AG20443 (cell line): ENCODE results near the gene SLC39A11.
"Not testable (repeated sequence)": the region's sequence is repeated elsewhere in the genome, so short reads cannot be mapped to it uniquely, and the experiment has no call there.

Experiments
- DNase-seq: peaks from one replicate; pipeline ENCODE4 v3.0.0; 2012; ENCODE audit warnings: low spot score, mixed read lengths

The SLC39A11 gene

GRCh38 chr17:73107191-73107590 lies 14.7 kb upstream of the SLC39A11 start:
- no peak for DNase-seq

GRCh38 chr17:73105431-73105830 lies 12.9 kb upstream of the SLC39A11 start:
- no peak for DNase-seq

DNA sequence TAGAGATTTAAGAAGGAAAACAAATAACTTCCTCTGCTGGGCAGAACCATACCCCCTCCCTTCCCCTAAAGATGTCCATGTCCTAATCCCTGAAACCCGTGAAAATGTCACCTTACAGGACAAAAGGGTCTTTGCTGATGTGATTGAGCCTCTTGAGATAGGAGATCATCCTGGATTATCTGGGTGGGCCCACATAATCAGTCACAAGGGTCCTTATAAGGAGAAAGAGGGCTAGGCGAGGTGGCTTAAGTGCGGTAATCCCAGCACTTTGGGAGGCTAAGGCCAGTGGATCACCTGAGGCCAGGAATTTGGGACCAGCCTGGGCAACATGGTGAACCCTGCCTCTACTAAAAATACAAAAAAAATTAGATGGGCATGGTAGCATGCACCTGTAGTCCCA lies 12.0 kb upstream of the SLC39A11 start:
- DNase-seq = no peak

- DNase-seq = no peak
Observed at GRCh38 chr17:73103641-73104335, 11.3 kb upstream of the SLC39A11 start.

DNA sequence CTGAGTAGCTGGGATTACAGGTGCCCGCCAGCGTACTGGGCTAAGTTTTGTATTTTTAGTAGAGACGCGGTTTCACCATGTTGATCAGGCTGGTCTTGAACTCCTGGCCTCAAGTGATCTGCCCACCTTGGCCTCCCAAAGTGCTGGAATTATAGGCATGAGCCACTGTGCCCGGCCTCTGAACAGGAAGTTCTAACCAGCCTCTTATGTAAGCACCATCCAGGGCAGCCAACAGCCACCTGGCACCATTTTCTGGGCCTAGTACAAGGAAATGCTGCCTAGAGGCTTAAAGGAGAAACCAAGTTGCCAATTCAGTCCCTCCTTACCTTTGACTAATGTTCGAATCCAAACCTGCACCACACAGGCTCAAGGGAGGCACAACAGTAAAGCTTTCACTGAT lies 8.5 kb upstream of the SLC39A11 start:
- no peak for DNase-seq

DNA sequence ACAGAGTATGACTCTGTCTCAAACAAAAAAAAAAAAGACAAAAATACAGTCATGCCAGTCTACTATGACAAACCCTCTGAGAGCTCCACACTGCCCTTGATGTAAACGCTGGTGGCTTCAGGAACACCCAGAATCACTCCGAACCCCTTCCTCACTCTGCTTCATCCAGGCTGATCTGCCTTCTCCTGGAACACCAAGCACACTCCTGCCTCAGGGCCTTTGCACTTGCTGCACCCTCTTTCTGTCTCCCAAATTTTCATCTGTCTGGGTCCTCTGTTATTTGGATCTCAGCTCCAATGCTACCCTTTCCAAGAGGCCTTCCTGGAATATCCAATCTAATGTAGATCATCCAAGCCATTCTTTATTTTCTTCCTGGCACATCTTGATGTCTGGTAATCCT lies 7.9 kb upstream of the SLC39A11 start:
- no peak for DNase-seq

DNA sequence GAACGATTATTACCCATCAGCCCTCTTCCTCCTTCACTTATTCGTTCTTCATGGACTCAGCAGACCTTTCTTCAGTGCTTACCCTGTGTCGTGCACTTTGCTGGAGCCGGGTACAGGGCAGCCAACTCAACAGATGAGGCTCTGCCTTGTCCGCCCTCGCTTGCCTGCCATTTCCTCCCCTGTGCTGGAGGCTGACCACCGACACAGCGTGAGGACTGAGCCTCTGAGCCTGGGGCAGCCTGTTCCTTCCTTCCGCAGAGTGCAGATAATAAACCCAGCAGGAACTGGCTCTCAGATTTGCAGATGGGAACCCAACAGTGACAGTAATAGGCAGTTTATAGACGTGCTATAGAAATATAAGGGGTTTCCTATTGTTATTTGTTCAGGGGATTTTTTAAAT lies 7.0 kb upstream of the SLC39A11 start:
- DNase-seq = no peak

GRCh38 chr17:73098919-73099318 lies 6.4 kb upstream of the SLC39A11 start:
- no peak for DNase-seq

GRCh38 chr17:73097973-73098765 lies 5.7 kb upstream of the SLC39A11 start:
- DNase-seq = not testable (repeated sequence)

- DNase-seq = no peak
Observed at GRCh38 chr17:73096866-73097265, 4.4 kb upstream of the SLC39A11 start.

- no peak for DNase-seq
Observed at GRCh38 chr17:73096211-73096610, 3.7 kb upstream of the SLC39A11 start.

DNA sequence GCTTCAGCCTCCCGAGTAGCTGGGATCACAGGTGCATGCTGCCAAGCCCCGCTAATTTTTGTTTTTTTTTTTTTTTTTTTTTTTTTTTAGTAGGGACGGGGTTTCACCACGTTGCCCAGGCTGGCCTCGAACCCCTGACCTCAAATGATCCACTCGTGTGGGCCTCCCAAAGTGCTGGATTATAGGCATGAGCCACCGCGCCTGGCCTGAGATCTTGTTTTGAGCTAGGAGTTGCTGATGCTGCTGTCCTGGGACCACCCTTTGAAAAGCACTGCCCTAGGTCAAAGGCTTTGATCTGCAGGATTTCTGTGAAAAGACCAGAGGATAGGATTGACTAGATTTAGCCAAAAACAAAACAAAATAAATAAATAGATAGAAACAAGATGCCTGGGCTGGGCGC lies 798 bp upstream of the SLC39A11 start:
- DNase-seq = no peak

DNA sequence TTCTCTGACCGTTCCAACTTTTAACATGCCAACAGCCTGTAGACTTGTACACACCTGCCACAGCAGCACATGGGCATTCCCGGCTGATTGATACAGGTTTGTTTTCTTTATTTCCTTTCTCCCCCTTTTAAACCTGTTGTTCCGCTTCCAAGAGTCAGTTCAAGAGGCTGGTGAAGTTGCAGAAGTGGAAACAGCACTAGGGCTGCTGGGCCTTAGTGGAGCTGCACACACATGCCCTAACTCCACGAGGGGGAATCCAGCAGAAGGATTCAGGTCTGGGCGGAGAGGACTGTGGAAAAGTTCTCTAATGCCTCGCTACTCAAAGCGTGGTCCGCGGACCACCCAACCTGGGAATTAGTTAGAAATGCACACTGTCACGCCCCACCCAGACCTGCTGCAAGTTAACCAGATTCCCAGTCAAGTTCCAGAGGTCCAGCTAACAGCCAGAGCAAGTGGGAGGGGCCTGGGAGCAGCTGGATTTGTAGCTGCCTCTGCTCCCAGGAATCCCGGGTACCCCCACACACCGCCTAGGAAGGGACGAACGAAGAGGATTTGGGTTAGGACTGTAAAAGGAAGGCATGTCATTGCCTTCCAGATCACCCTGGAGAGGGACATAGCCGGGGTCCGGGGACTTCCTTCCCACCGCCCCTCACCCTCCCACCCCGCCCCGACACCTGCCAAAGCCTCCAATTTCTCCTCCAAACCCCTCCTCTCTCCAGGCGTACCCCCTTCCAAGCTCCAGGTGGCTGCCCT lies 542 bp downstream of the SLC39A11 start:
- DNase-seq = peak; percentile 70

DNA sequence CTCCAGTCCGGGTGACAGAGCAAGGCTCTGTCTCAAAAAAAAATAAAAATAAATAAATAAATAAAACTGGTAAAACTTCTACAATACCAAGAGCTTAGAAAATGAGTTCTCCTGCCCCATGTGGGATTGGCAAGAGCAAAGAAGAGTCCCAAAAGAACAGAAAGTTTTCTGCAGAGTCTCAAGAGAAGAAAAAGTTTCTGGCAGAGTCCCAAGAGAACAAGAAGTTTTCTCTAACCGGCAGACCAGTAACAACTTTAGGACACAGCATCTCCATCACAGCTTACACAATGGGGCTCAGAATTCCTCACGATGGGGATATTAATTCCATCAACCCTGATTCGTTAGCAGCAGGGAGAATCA lies 1.1 kb downstream of the SLC39A11 start:
- no peak for DNase-seq

DNA sequence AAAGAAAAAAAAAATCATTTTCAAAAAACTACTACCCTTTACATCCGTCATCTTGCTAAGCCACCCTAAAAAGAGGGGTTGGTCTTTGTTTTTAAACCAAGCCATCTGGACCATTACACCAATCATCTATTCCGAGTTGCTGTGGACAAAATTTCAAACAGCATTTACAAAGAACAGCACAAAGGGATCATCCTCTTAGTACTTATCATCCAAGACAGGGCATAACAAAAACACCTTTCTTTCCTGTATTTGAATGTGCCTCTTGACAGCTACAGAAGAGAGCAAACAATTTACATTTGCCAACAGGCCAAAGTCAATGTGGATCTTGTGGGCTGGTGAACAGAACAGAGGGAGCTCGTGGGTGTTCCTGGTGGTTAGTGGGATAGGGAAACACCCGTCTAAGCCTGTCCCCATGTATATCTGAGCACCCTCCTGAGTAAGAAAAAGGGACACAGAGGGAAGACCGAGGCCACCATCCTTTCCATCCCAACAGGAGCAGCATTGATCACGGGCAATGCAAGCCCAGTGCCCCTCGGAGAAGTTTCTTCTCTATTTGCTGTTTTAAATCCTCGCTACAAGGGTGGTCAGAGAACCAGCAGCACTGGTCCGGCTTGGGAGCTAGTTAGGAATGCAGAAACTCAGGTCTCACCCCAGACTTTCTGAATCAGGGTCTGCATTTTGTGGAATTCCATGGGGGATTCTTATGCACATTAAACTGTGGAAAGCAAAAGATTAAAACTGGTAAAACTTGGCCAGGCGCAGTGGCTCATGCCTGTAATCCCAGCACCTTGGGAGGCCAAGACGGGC lies 1.9 kb downstream of the SLC39A11 start:
- DNase-seq = no peak

GRCh38 chr17:73089322-73090317 lies 2.9 kb downstream of the SLC39A11 start:
- no peak for DNase-seq

- DNase-seq = no peak
Observed at GRCh38 chr17:73088561-73088960, 3.9 kb downstream of the SLC39A11 start.

- no peak for DNase-seq
Observed at GRCh38 chr17:73083432-73083831, 9.1 kb downstream of the SLC39A11 start.

GRCh38 chr17:73074566-73074965 lies 17.9 kb downstream of the SLC39A11 start:
- no peak for DNase-seq

DNA sequence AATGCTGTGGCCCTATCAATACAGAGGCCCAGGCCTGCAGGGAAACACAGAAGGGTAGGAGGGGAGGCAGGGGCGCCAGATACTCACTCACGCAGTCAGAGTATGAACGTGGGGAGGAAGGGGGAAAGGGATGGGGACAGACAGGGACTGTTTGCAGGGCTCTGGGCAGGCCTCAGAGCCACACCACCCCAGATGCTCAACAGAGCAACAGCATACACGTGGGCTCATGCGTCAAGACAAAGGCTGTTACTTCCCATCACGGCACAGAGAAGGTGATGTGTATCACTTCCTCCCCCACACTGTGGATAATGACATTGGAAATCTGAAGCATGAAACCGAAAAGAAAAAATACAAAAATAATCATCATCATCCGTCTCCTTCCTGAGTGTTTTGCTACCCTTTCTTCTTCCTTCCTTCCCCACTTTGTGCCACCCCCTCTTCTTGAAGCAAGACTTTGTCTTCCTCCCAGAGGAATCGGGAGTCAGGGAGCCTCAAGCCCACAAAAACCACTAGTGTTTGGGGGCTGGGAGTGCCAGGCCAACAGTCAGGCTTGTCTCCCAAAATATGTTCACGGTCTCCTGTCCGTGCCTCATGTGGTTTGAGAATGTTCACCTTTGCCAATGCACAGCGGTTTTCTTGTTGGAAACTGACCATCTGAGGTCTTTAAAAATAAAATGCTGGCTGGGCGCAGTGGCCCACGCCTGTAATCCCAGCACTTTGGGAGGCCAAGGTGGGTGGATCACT lies 20.1 kb downstream of the SLC39A11 start:
- DNase-seq = no peak
